Gastrocnemius medialis (tissue), 4 donors: ENCODE data around the gene BTLA.

Experiments
- CTCF ChIP-seq, 5 experiments: fragments of 450-650 bp in 3 of 5; fragments of 200-600 bp in 2 of 5; sonication (generic) in 2 of 5; IDR thresholded peaks in 4 of 5; conservative IDR thresholded peaks in 1 of 5; 1 replicate in 4 of 5; 2 replicates in 1 of 5; pipeline ENCODE4 v1.5.1; 2016 to 2019; ENCODE audit warnings: antibody characterized with exemption in 5 of 5, mild to moderate bottlenecking in 3 of 5, moderate library complexity in 3 of 5
- POLR2A ChIP-seq, 2 donors: fragments of 450-650 bp; IDR thresholded peaks; one replicate each; pipeline ENCODE4 v1.6.1; 2017; ENCODE audit warnings: antibody characterized with exemption in 2 of 2, mild to moderate bottlenecking in 2 of 2, moderate library complexity in 2 of 2

- TF ChIP-seq CTCF (IDR thresholded peaks at IDR 0.05 in 4 of 5, conservative IDR thresholded peaks at IDR 0.05 in 1 of 5) = no peak
- no peak for TF ChIP-seq POLR2A (IDR thresholded peaks at IDR 0.05)
Measured at GRCh38 chr3:112459750-112460149, 39.5 kb downstream of the BTLA start.
